ENCODE measurements around the gene HNRNPA2B1.

DNA sequence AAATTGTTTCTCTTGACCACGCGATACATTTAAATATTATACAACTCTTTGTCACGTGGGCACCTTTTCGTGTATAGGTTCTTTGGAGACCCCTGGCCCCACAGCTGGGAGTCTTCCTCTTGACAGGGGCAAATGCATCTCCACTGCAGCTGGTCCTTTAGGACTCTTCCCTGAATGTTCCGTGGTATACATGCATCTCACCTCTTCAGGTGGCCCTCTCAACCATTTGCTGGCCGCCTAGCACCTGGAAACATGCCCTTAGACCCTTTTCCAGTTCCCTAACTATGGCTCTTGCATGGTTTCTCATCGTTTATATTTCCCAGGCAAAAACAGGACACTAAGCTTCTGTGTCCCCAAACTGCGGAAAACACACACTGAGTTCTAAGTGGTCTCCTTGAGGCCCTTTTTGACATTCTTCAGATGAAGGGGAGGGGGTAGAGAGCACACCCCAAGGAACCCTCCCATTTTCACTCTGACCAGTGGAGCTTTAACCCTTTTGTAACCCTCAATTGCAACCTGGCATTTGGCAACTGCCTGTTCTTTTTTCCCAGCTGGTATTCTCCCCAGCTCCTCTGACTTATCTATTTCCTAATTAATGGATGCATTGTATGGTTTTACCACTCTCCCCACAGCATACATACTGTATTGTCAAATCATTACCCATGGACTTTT lies 20.6 kb downstream of the HNRNPA2B1 start:
- TF ChIP-seq LEF1 (IDR thresholded peaks at IDR 0.05; ENCODE audit: borderline replicate concordance), result no peak
- TF ChIP-seq CTBP1 (IDR thresholded peaks at IDR 0.05; ENCODE audit: borderline replicate concordance), result no peak
- no peak for TF ChIP-seq ZNF384 (IDR thresholded peaks at IDR 0.05)
- TF ChIP-seq, protein P1, sequence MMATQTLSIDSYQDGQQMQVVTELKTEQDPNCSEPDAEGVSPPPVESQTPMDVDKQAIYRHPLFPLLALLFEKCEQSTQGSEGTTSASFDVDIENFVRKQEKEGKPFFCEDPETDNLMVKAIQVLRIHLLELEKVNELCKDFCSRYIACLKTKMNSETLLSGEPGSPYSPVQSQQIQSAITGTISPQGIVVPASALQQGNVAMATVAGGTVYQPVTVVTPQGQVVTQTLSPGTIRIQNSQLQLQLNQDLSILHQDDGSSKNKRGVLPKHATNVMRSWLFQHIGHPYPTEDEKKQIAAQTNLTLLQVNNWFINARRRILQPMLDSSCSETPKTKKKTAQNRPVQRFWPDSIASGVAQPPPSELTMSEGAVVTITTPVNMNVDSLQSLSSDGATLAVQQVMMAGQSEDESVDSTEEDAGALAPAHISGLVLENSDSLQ (IDR thresholded peaks at IDR 0.05), result no peak
- TF ChIP-seq SP1 (IDR thresholded peaks at IDR 0.05), result no peak
- no peak for TF ChIP-seq BHLHE40 (IDR thresholded peaks at IDR 0.05; ENCODE audit: borderline replicate concordance)
- no peak for TF ChIP-seq SUZ12 (IDR thresholded peaks at IDR 0.05)
- no peak for TF ChIP-seq TARDBP (IDR thresholded peaks at IDR 0.05)
- TF ChIP-seq NFRKB (IDR thresholded peaks at IDR 0.05), result no peak

All from HEK293T (cell line).